Cardiac septum (tissue), 1 donor: Measurements from ENCODE around the gene CCNC. TPM values are rescaled to one million over a fixed set of nuclear protein-coding genes. Genes with fewer than 3 reads are reported as not detected.
"Not testable (repeated sequence)": the region's sequence is repeated elsewhere in the genome, so short reads cannot be mapped to it uniquely, and the experiment has no call there.

Experiments
- DNase-seq: peaks from one replicate; pipeline ENCODE4 v3.0.0-alpha.2; 2020; ENCODE audit warnings: low spot score
- intact Hi-C: fragments of 100-400 bp; cut with DNase I; formaldehyde crosslinking; loops from one replicate; pipeline ENCODE4 v1.14.0; 2022
- total RNA-seq: library from RNA; stranded (reverse); fragmentation: NEBNext Ultra II Directional; extraction: Animal tissue kit (Norgen Biotek cat#: 25700); gene quantifications from one replicate; pipeline ENCODE4 v1.2.1, GENCODE V29; 2021
- donor health status: DM: no; HTN: no; CAD: no.

CCNC gene
- total RNA-seq, 1 donor from 2014 or later = 26.5 TPM

GRCh38 chr6:99605074-99605734 lies 36.7 kb upstream of the CCNC start:
- DNase-seq = no peak
- intact Hi-C loops = loop anchor here (10.0 kb wide), 1 partner anchor 140 kb away; no protein-coding TSS in a partner anchor

GRCh38 chr6:99604166-99605073 lies 36.0 kb upstream of the CCNC start:
- intact Hi-C loops = loop anchor here (10.0 kb wide), 1 partner anchor 140 kb away; no protein-coding TSS in a partner anchor
- no peak for DNase-seq

- intact Hi-C loops = loop anchor here (10.0 kb wide), 1 partner anchor 141 kb away; no protein-coding TSS in a partner anchor
- DNase-seq = no peak
Measured at GRCh38 chr6:99603421-99604165, 35.1 kb upstream of the CCNC start.

GRCh38 chr6:99602520-99603420 lies 34.3 kb upstream of the CCNC start:
- DNase-seq = no peak

GRCh38 chr6:99594696-99595095 lies 26.2 kb upstream of the CCNC start:
- intact Hi-C loops, DNase-seq: not testable (repeated sequence)

More at GRCh38 chr6:99602520-99603420, 34.3 kb upstream of the CCNC start:
- intact Hi-C loops = loop anchor here (10.0 kb wide), 1 partner anchor 142 kb away; no protein-coding TSS in a partner anchor

- intact Hi-C loops = no loop called here
Measured at GRCh38 chr6:99592900-99593299, 24.4 kb upstream of the CCNC start.

GRCh38 chr6:99591673-99592364 lies 23.4 kb upstream of the CCNC start:
- intact Hi-C loops = no loop called here
- no peak for DNase-seq

More at GRCh38 chr6:99592900-99593299, 24.4 kb upstream of the CCNC start:
- no peak for DNase-seq

- DNase-seq = no peak
- intact Hi-C loops = no loop called here
Measured at GRCh38 chr6:99590728-99591672, 22.5 kb upstream of the CCNC start.

GRCh38 chr6:99589907-99590493 lies 21.5 kb upstream of the CCNC start:
- intact Hi-C loops = no loop called here
- no peak for DNase-seq

GRCh38 chr6:99589290-99589672 lies 20.8 kb upstream of the CCNC start:
- no peak for DNase-seq
- intact Hi-C loops = no loop called here

GRCh38 chr6:99588618-99589289 lies 20.3 kb upstream of the CCNC start:
- no peak for DNase-seq

GRCh38 chr6:99587792-99588191 lies 19.3 kb upstream of the CCNC start:
- DNase-seq = no peak
- intact Hi-C loops = no loop called here

More at GRCh38 chr6:99588618-99589289, 20.3 kb upstream of the CCNC start:
- intact Hi-C loops = no loop called here

- intact Hi-C loops = no loop called here
- DNase-seq = no peak
Measured at GRCh38 chr6:99579781-99580180, 11.3 kb upstream of the CCNC start.

- intact Hi-C loops = no loop called here
Measured at GRCh38 chr6:99575544-99576227, 7.2 kb upstream of the CCNC start.

GRCh38 chr6:99573980-99574617 lies 5.6 kb upstream of the CCNC start:
- no peak for DNase-seq
- intact Hi-C loops = no loop called here

More at GRCh38 chr6:99575544-99576227, 7.2 kb upstream of the CCNC start:
- DNase-seq = no peak
